HepG2 (cell line): ENCODE data around the gene BBC3. TPM values are rescaled to one million over a fixed set of nuclear protein-coding genes. Genes with fewer than 3 reads are reported as not detected.

Experiments
- CEBPG ChIP-seq: IDR thresholded peaks from 2 replicates; pipeline ENCODE4 v1.6.1; 2016
- CSRNP2 ChIP-seq: sonication (generic); formaldehyde crosslinking; conservative IDR thresholded peaks from 2 replicates; pipeline ENCODE4 v1.8.0; 2022; ENCODE audit warnings: low read depth, missing genetic modification reagents
- DRAP1 ChIP-seq: IDR thresholded peaks from 2 replicates; pipeline ENCODE4 v1.6.1; 2016; ENCODE audit warnings: missing genetic modification reagents, missing compliant biosample characterization
- ERF ChIP-seq: IDR thresholded peaks from 2 replicates; pipeline ENCODE4 v1.6.1; 2018; ENCODE audit warnings: missing biosample characterization, missing genetic modification reagents
- FOXA1 ChIP-seq, 2 experiments: fragments of 450-650 bp in 1 of 2; sonication (generic) in 1 of 2; formaldehyde crosslinking in 1 of 2; IDR thresholded peaks; 2 replicates each; pipeline versions ENCODE4 v1.4.0 to v1.6.1; 2016 to 2020; ENCODE audit warnings: missing genetic modification reagents in 1 of 2
- GRHL1 ChIP-seq: sonication (generic); formaldehyde crosslinking; conservative IDR thresholded peaks from 2 replicates; pipeline ENCODE4 v1.8.0; 2022; ENCODE audit warnings: missing genetic modification reagents
- MLX ChIP-seq: IDR thresholded peaks from 2 replicates; pipeline ENCODE4 v1.6.1; 2016
- MXI1 ChIP-seq: IDR thresholded peaks from 3 replicates; pipeline ENCODE4 v1.6.1; 2012; ENCODE audit warnings: low read depth, low read length, inconsistent platforms, borderline replicate concordance
- NR2F6 ChIP-seq, 2 experiments: IDR thresholded peaks; 2 replicates each; pipeline ENCODE4 v1.6.1; 2016; ENCODE audit warnings: antibody characterized with exemption in 1 of 2, mild to moderate bottlenecking in 1 of 2
- RBM22 ChIP-seq: fragments of 200-400 bp; formaldehyde crosslinking; optimal IDR thresholded peaks from 2 replicates; pipeline ENCODE3; 2017; ENCODE audit warnings: mild to moderate bottlenecking, low read length, moderate library complexity
- REXO4 ChIP-seq: sonication (generic); formaldehyde crosslinking; IDR thresholded peaks from 2 replicates; pipeline ENCODE4 v1.8.0; 2022; ENCODE audit warnings: missing genetic modification reagents, mild to moderate bottlenecking, borderline replicate concordance
- SMARCC2 ChIP-seq: fragments of 450-650 bp; IDR thresholded peaks from 2 replicates; pipeline ENCODE4 v1.6.1; 2017; ENCODE audit warnings: antibody characterized with exemption, mild to moderate bottlenecking
- SMC3 ChIP-seq: IDR thresholded peaks from 2 replicates; pipeline ENCODE4 v1.6.1; 2011; ENCODE audit warnings: low read length, improper control_type of control experiment
- TRIM24 ChIP-seq: sonication (generic); formaldehyde crosslinking; IDR thresholded peaks from 2 replicates; pipeline ENCODE4 v1.8.0; 2022; ENCODE audit warnings: mild to moderate bottlenecking, missing genetic modification reagents
- ZKSCAN8 ChIP-seq: IDR thresholded peaks from 2 replicates; pipeline ENCODE4 v1.6.1; 2016; ENCODE audit warnings: borderline replicate concordance, missing genetic modification reagents, missing compliant biosample characterization
- ZNF143 ChIP-seq: sonication (generic); formaldehyde crosslinking; IDR thresholded peaks from 2 replicates; pipeline ENCODE4 v1.4.0; 2020; ENCODE audit warnings: missing genetic modification reagents
- ZNF205 ChIP-seq: IDR thresholded peaks from 2 replicates; pipeline ENCODE4 v1.6.1; 2018; ENCODE audit warnings: missing biosample characterization, missing genetic modification reagents
- ZNF3 ChIP-seq: IDR thresholded peaks from 2 replicates; pipeline ENCODE4 v1.7.0; 2017; ENCODE audit warnings: inconsistent platforms
- ZNF34 ChIP-seq: sonication (generic); formaldehyde crosslinking; IDR thresholded peaks from 2 replicates; pipeline ENCODE4 v1.4.0; 2020; ENCODE audit warnings: mild to moderate bottlenecking, missing genetic modification reagents, borderline replicate concordance
- ZNF709 ChIP-seq: sonication (generic); formaldehyde crosslinking; IDR thresholded peaks from 2 replicates; pipeline ENCODE4 v1.5.0; 2020; ENCODE audit warnings: mild to moderate bottlenecking, missing genetic modification reagents
- polyA plus RNA-seq, 8 experiments: library from polyadenylated mRNA; depleted of rRNA in 3 of 8; stranded (reverse) in 7 of 8; unstranded in 1 of 8; fragments of >200 nt; fragmentation: Illumina TruSeq in 4 of 8; extraction: Trizol in 4 of 8; gene quantifications; 2 replicates each; pipeline versions ENCODE4 v1.2.1 to v1.2.3, GENCODE V29; 2011 to 2016; ENCODE audit warnings: low read depth in 4 of 8, missing spikeins in 1 of 8, mixed read lengths in 1 of 8; ENCODE audit not compliant: insufficient read depth in 1 of 8
- total RNA-seq, 5 experiments: library from RNA; depleted of rRNA; stranded (reverse); fragments of >200 nt; fragmentation: Illumina TruSeq; extraction: Trizol; gene quantifications; 2 replicates each; pipeline ENCODE4 v1.2.3, GENCODE V29; 2016; ENCODE audit warnings: low read depth in 1 of 5
- TF ChIP-seq, protein P1 (sequence below): sonication (generic); formaldehyde crosslinking; IDR thresholded peaks from 2 replicates; pipeline ENCODE4 v1.5.0; 2020; ENCODE audit warnings: missing genetic modification reagents, mild to moderate bottlenecking, borderline replicate concordance
- TF ChIP-seq, protein P2 (sequence below): IDR thresholded peaks from 2 replicates; pipeline ENCODE4 v1.6.1; 2012; ENCODE audit warnings: inconsistent platforms
- TF ChIP-seq, protein P3 (sequence below): sonication (generic); formaldehyde crosslinking; IDR thresholded peaks from 2 replicates; pipeline ENCODE4 v1.4.0; 2020; ENCODE audit warnings: mild to moderate bottlenecking, low read depth, missing genetic modification reagents

The BBC3 gene
- total and polyA plus RNA-seq, 2 of the 13 experiments (the other 11 are each of a cell fraction or from before 2014, with no cell fraction given): 6.1 to 8.8 TPM

DNA sequence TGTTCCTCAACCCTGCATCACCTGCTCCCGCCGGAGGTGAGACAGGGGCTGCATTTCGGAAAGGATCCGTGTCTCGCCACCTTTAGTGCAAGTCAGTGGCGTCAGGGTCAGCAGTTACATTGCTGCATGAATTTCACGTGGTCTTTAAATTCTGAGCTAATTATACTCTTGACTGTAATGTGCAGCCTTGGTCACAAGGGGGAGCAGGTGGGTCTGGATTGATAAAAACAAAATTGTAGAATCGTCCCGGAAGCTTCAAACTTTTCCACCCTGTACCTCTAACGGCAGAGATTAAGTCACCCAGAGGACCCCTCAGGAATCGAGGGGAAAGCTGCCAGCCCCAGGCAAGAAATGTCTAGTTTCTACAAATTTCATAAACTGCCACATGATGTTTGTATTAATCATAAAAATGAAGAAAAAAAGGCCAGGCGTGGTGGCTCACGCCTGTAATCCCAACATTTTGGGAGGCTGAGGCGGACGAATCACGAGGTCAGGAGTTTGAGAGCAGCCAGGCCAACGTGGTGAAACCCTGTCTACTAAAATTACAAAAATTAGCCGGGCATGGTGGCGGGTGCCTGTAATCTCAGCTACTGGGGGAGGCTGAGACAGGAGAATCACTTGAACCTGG lies 20.2 kb downstream of the BBC3 start (continued):
- TF ChIP-seq GRHL1 (CRISPR knock-in tag) (no peak), ZNF34 (no peak), REXO4 (CRISPR knock-in tag) (no peak), FOXA1 (IDR thresholded peaks at IDR 0.05) (no peak), FOXA1 (CRISPR knock-in tag; IDR thresholded peaks at IDR 0.05) (no peak), SMC3 (peak; percentile 91), SMARCC2 (no peak), RBM22 (peak; percentile 72), ZNF205 (CRISPR knock-in tag) (no peak), MLX (CRISPR knock-in tag) (no peak), NR2F6 (IDR thresholded peaks at IDR 0.05) (no peak), NR2F6 (CRISPR knock-in tag; IDR thresholded peaks at IDR 0.05) (no peak), ZNF143 (CRISPR knock-in tag) (no peak), CSRNP2 (no peak), ZKSCAN8 (peak; percentile 47; the same call in 1 of the 2 replicates), ZNF709 (peak; percentile 40; the same call in 1 of the 2 replicates), ERF (CRISPR knock-in tag) (peak; percentile 56; the same call in 1 of the 2 replicates), ZNF3 (CRISPR knock-in tag) (no peak), MXI1 (peak; percentile 32; the same call in 1 of the 3 replicates), TRIM24 (no peak), DRAP1 (CRISPR knock-in tag) (peak; percentile 28; the same call in 1 of the 2 replicates), CEBPG (CRISPR knock-in tag) (peak; percentile 30; the same call in 1 of the 2 replicates)
- TF ChIP-seq, protein P1, sequence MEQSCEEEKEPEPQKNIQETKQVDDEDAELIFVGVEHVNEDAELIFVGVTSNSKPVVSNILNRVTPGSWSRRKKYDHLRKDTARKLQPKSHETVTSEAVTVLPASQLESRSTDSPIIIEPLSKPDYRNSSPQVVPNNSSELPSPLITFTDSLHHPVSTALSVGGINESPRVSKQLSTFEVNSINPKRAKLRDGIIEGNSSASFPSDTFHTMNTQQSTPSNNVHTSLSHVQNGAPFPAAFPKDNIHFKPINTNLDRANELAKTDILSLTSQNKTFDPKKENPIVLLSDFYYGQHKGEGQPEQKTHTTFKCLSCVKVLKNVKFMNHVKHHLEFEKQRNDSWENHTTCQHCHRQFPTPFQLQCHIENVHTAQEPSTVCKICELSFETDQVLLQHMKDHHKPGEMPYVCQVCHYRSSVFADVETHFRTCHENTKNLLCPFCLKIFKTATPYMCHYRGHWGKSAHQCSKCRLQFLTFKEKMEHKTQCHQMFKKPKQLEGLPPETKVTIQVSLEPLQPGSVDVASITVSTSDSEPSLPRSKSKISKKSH (CRISPR knock-in tag): no peak
- TF ChIP-seq, protein P2, sequence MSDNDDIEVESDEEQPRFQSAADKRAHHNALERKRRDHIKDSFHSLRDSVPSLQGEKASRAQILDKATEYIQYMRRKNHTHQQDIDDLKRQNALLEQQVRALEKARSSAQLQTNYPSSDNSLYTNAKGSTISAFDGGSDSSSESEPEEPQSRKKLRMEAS: peak; percentile 50; the same call in 1 of the 2 replicates
- TF ChIP-seq, protein P3, sequence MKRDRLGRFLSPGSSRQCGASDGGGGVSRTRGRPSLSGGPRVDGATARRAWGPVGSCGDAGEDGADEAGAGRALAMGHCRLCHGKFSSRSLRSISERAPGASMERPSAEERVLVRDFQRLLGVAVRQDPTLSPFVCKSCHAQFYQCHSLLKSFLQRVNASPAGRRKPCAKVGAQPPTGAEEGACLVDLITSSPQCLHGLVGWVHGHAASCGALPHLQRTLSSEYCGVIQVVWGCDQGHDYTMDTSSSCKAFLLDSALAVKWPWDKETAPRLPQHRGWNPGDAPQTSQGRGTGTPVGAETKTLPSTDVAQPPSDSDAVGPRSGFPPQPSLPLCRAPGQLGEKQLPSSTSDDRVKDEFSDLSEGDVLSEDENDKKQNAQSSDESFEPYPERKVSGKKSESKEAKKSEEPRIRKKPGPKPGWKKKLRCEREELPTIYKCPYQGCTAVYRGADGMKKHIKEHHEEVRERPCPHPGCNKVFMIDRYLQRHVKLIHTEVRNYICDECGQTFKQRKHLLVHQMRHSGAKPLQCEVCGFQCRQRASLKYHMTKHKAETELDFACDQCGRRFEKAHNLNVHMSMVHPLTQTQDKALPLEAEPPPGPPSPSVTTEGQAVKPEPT (CRISPR knock-in tag): no peak
